GM12878 (cell line): Measurements from ENCODE around the gene BICRA. TPM values are rescaled to one million over a fixed set of nuclear protein-coding genes. Genes with fewer than 3 reads are reported as not detected.

Experiments
- ATAC-seq: fragments of 200-7000 bp; cut with Tn5 transposase; 3 replicates; pipeline ENCODE4 v1.9.1; 2020; ENCODE audit warnings: mild to moderate bottlenecking, moderate library complexity
- BruUV-seq: library from RNA; stranded (reverse); fragments of 400-500 nt; replicated peaks from 2 replicates; lab custom pipeline; 2021; lab: Mats Ljungman, UMichigan
- CTCF ChIA-PET: fragments of 300-600 bp; sonication (Branson Sonifier 250); formaldehyde crosslinking; extraction: SDS; loops from one replicate; lab custom pipeline; 2021; ENCODE audit warnings: inconsistent platforms; lab: Yijun Ruan, JAX
- POLR2A ChIA-PET: fragments of 350-600 bp; formaldehyde crosslinking; extraction: SDS; loops from one replicate; lab custom pipeline; 2021; ENCODE audit warnings: inconsistent platforms; lab: Charles Lee
- RAD21 ChIA-PET: fragments of 300-600 bp; sonication (Branson Sonifier 250); formaldehyde crosslinking; loops from one replicate; lab custom pipeline; 2023; ENCODE audit warnings: antibody characterized with exemption; ENCODE audit not compliant: unreplicated experiment; lab: Charles Lee
- SMC1A ChIA-PET: fragments of 300-600 bp; sonication (Branson Sonifier 250); formaldehyde crosslinking; loops from one replicate; lab custom pipeline; 2023; ENCODE audit not compliant: unreplicated experiment, uncharacterized antibody; lab: Charles Lee
- DNase-seq: peaks from one replicate; pipeline ENCODE4 v3.0.0-alpha.2; 2011; ENCODE audit warnings: low read depth, low spot score
- FAIRE-seq: peaks from 3 replicates; lab custom pipeline; 2011; peaks lifted over from hg19 to GRCh38; lab: Jason Lieb, UNC
- H2AFZ ChIP-seq: 2 replicates; pipeline ENCODE4 v1.6.0; 2011; ENCODE audit warnings: low read depth, low read length, control low read depth; ENCODE audit not compliant: control insufficient read depth
- H3K27ac ChIP-seq: 2 replicates; pipeline ENCODE4 v1.5.1; 2011; ENCODE audit warnings: control low read depth; ENCODE audit not compliant: control insufficient read depth, insufficient read depth
- H3K27me3 ChIP-seq, 2 experiments: replicated peaks in 1 of 2; 2 replicates each; pipeline versions ENCODE4 v1.6.0 to v1.6.1; 2011; ENCODE audit warnings: low read length in 1 of 2; ENCODE audit not compliant: control insufficient read depth in 2 of 2, insufficient read depth in 2 of 2
- H3K36me3 ChIP-seq, 2 experiments: 2 replicates each; pipeline ENCODE4 v1.5.1; 2011; ENCODE audit warnings: low read length in 1 of 2; ENCODE audit not compliant: control insufficient read depth in 2 of 2, insufficient read depth in 2 of 2
- H3K4me1 ChIP-seq: 2 replicates; pipeline ENCODE4 v1.6.1; 2011; ENCODE audit warnings: mild to moderate bottlenecking, low read length, moderate library complexity, mixed read lengths; ENCODE audit not compliant: control insufficient read depth, insufficient read depth
- H3K4me2 ChIP-seq: 2 replicates; pipeline ENCODE4 v1.6.0; 2011; ENCODE audit warnings: control low read depth; ENCODE audit not compliant: control insufficient read depth, insufficient read depth
- H3K4me3 ChIP-seq: fragments of 200-600 bp; sonication (generic); 2 replicates; pipeline ENCODE4 v1.5.1; 2016
- H3K79me2 ChIP-seq: 2 replicates; pipeline ENCODE4 v1.6.0; 2011; ENCODE audit warnings: low read length; ENCODE audit not compliant: control insufficient read depth, insufficient read depth
- H3K9ac ChIP-seq: 2 replicates; pipeline ENCODE4 v1.8.0; 2011; ENCODE audit warnings: low read length, control low read depth, mixed read lengths; ENCODE audit not compliant: control insufficient read depth, insufficient read depth
- H3K9me3 ChIP-seq: replicated peaks from 3 replicates; pipeline ENCODE4 v1.5.1; 2011; ENCODE audit warnings: mild to moderate bottlenecking, low read length; ENCODE audit not compliant: control insufficient read depth, insufficient read depth
- H4K20me1 ChIP-seq: 2 replicates; pipeline ENCODE4 v1.6.0; 2011; ENCODE audit not compliant: control insufficient read depth, insufficient read depth
- ATF2 ChIP-seq: IDR thresholded peaks from 2 replicates; pipeline ENCODE4 v1.6.1; 2012; ENCODE audit warnings: low read length, inconsistent platforms
- CBFB ChIP-seq: IDR thresholded peaks from 2 replicates; pipeline ENCODE4 v1.6.1; 2016; ENCODE audit warnings: antibody characterized with exemption, low read depth
- ESRRA ChIP-seq: IDR thresholded peaks from 2 replicates; pipeline ENCODE4 v1.6.1; 2012; ENCODE audit warnings: mild to moderate bottlenecking, low read length, improper control_type of control experiment
- HDGF ChIP-seq: fragments of 450-650 bp; IDR thresholded peaks from 2 replicates; pipeline ENCODE4 v1.6.1; 2016; ENCODE audit warnings: antibody characterized with exemption
- MEF2A ChIP-seq: IDR thresholded peaks from 2 replicates; pipeline ENCODE4 v1.6.1; 2011; ENCODE audit warnings: low read depth, mild to moderate bottlenecking, low read length, moderate library complexity; ENCODE audit not compliant: insufficient read depth
- PAX5 ChIP-seq: IDR thresholded peaks from 2 replicates; pipeline ENCODE4 v1.6.1; 2011; ENCODE audit warnings: low read depth, low read length, borderline replicate concordance
- PAX8 ChIP-seq: fragments of 450-650 bp; IDR thresholded peaks from 2 replicates; pipeline ENCODE4 v1.6.1; 2017; ENCODE audit warnings: mild to moderate bottlenecking, moderate library complexity
- RCOR1 ChIP-seq: conservative IDR thresholded peaks from 2 replicates; pipeline ENCODE4 v1.6.1; 2012; ENCODE audit warnings: low read depth, low read length, improper control_type of control experiment
- SKIL ChIP-seq: fragments of 450-650 bp; IDR thresholded peaks from 2 replicates; pipeline ENCODE4 v1.6.1; 2017; ENCODE audit warnings: mild to moderate bottlenecking, low read depth, inconsistent platforms; ENCODE audit not compliant: poor library complexity, severe bottlenecking
- TCF12 ChIP-seq: IDR thresholded peaks from 2 replicates; pipeline ENCODE4 v1.6.1; 2011; ENCODE audit warnings: low read depth, mild to moderate bottlenecking, low read length
- ZBTB4 ChIP-seq: fragments of 450-650 bp; formaldehyde crosslinking; IDR thresholded peaks from 2 replicates; pipeline ENCODE4 v1.4.0; 2022; ENCODE audit warnings: mild to moderate bottlenecking, moderate library complexity
- WGBS: methylation state at CpG from one replicate; pipeline ENCODE4 v1.1.6; 2016; ENCODE audit warnings: low lambda C conversion rate; ENCODE audit not compliant: insufficient replicate concordance, insufficient coverage; ENCODE audit errors: missing lambda C conversion rate; 5-methylcytosine and 5-hydroxymethylcytosine counted together
- in situ Hi-C: fragments of 300-500 bp; cut with MboI; formaldehyde crosslinking; loops from 9 replicates; pipeline ENCODE4 v1.14.3; 2018; ENCODE audit warnings: mixed read lengths
- intact Hi-C: fragments of 100-400 bp; cut with micrococcal nuclease; formaldehyde crosslinking; loops from one replicate; pipeline ENCODE4 v1.14.2; 2022; ENCODE audit not compliant: unreplicated experiment
- polyA plus RNA-seq, 11 experiments: library from polyadenylated mRNA; depleted of rRNA in 4 of 11; unstranded in 6 of 11; stranded (reverse) in 5 of 11; fragments of >200 nt; fragmentation: Nextera tagmentation in 4 of 11; fragmentation: Illumina TruSeq in 1 of 11; extraction: Ambion mirVana in 4 of 11; extraction: Trizol in 1 of 11; gene quantifications; 1 replicate in 1 of 11; 2 replicates in 10 of 11; pipeline versions ENCODE4 v1.2.1 to v1.2.3, GENCODE V29; 2011 to 2016; ENCODE audit warnings: inconsistent platforms in 2 of 11, missing spikeins in 2 of 11, low read depth in 1 of 11
- total RNA-seq, 4 experiments: library from RNA; depleted of rRNA in 3 of 4; stranded (reverse); fragments of >200 nt in 3 of 4; fragmentation: Illumina TruSeq in 1 of 4; extraction: Trizol in 1 of 4; gene quantifications; 2 replicates each; pipeline versions ENCODE4 v1.2.1 to v1.2.3, GENCODE V29; 2013 to 2021

Gene BICRA
- total and polyA plus RNA-seq, 10 of the 15 experiments (the other 5 are each of a cell fraction or from before 2014, with no cell fraction given): 0.11 to 15.3 (median 1.3) TPM

- Histone ChIP-seq H3K27ac (no peak overlapping the region), H3K4me3 (no peak overlapping the region), H4K20me1 (no peaks in the 10 kb centered on the region), H3K4me2 (no peak overlapping the region), H3K36me3 (no peaks in the 10 kb centered on the region), H3K27me3 (no peaks in the 10 kb centered on the region), H2AFZ (no peak overlapping the region), H3K79me2 (no peaks in the 10 kb centered on the region), H3K4me1 (no peaks in the 10 kb centered on the region), H3K9ac (no peak overlapping the region), H3K9me3 (no peaks in the 10 kb centered on the region)
- SMC1A ChIA-PET: no interaction called here
- RAD21 ChIA-PET: no interaction called here
- in situ Hi-C loops (no loop called here), intact Hi-C loops (no loop called here)
- CTCF ChIA-PET: interaction anchor here (0.6 to 1.0 kb wide), 2 partner anchors 25 to 173 kb away, joined by 3 read pairs; no protein-coding TSS in a partner anchor
- WGBS: 52% methylated on average over 14 of the region's 14 CpGs
- TF ChIP-seq HDGF (no peak), CBFB (no peak), TCF12 (no peak), PAX5 (no peak), ATF2 (no peak), RCOR1 (no peak), MEF2A (no peak), ESRRA (no peak), PAX8 (no peak), SKIL (no peak), ZBTB4 (CRISPR knock-in tag) (no peak)
- ATAC-seq (no peak), DNase-seq (no peak), FAIRE-seq (no peak)
- POLR2A ChIA-PET: no interaction called here
- BruUV-seq: no TSS peak
These were observed 111.9 kb downstream of the BICRA start for GRCh38 chr19:47720669-47721422.
